Neural cell (in vitro differentiated cells): ENCODE data around the gene EPHA4.

Experiments used
- CTCF ChIP-seq: fragments of 450-650 bp; IDR thresholded peaks from 2 replicates; pipeline ENCODE4 v1.5.1; 2014; ENCODE audit warnings: antibody characterized with exemption, mild to moderate bottlenecking, moderate library complexity; ENCODE audit not compliant: poor library complexity, severe bottlenecking
- EZH2 ChIP-seq: fragments of 200-600, 300-800 bp; shearing (Covaris generic), sonication (generic); IDR thresholded peaks from 2 replicates; pipeline ENCODE4 v1.6.1; 2014; ENCODE audit warnings: antibody characterized with exemption, low read length, borderline replicate concordance, mild to moderate bottlenecking; ENCODE audit not compliant: insufficient read depth, poor library complexity, severe bottlenecking

- TF ChIP-seq EZH2 (no peak), CTCF (no peak)
Measured at GRCh38 chr2:221390878-221391277, 181.2 kb downstream of the EPHA4 start.
